ENCODE measurements around the gene SEPTIN7. TPM values are rescaled to one million over a fixed set of nuclear protein-coding genes. Genes with fewer than 3 reads are reported as not detected.
"Not testable (repeated sequence)": the region's sequence is repeated elsewhere in the genome, so short reads cannot be mapped to it uniquely, and the experiment has no call there.

Gene SEPTIN7
- 100 to 1,000 TPM in 11 of 12 donors, not detected in 1; 337 to 554 (median 441) TPM for polyA plus RNA-seq (ENCODE audit: insufficient read length in 12 of 12)
- long read RNA-seq, donor 1, full-length matches to known transcripts: 22 of 183 reads
- long read RNA-seq, donor 1, partial matches to known transcripts: 161 of 183 reads
- long read RNA-seq, donor 1, other reads (novel, unspliced or antisense): 0 of 183 reads
- long read RNA-seq, donor 2, full-length matches to known transcripts: 56 of 227 reads
- long read RNA-seq, donor 2, partial matches to known transcripts: 162 of 227 reads
- long read RNA-seq, donor 2, other reads (novel, unspliced or antisense): 9 of 227 reads
- long read RNA-seq, donor 3, full-length matches to known transcripts: 11 of 42 reads
- long read RNA-seq, donor 3, partial matches to known transcripts: 31 of 42 reads
- long read RNA-seq, donor 3, other reads (novel, unspliced or antisense): 0 of 42 reads
- long read RNA-seq, donor 4, full-length matches to known transcripts: 12 of 50 reads
- long read RNA-seq, donor 4, partial matches to known transcripts: 38 of 50 reads
- long read RNA-seq, donor 4, other reads (novel, unspliced or antisense): 0 of 50 reads
- long read RNA-seq, donor 5, full-length matches to known transcripts: 35 of 108 reads
- long read RNA-seq, donor 5, partial matches to known transcripts: 68 of 108 reads
- long read RNA-seq, donor 5, other reads (novel, unspliced or antisense): 5 of 108 reads
- long read RNA-seq, donor 6, full-length matches to known transcripts: 18 of 68 reads
- long read RNA-seq, donor 6, partial matches to known transcripts: 50 of 68 reads
- long read RNA-seq, donor 6, other reads (novel, unspliced or antisense): 0 of 68 reads
- long read RNA-seq, donor 7, full-length matches to known transcripts: 6 of 22 reads
- long read RNA-seq, donor 7, partial matches to known transcripts: 16 of 22 reads
- long read RNA-seq, donor 7, other reads (novel, unspliced or antisense): 0 of 22 reads
- long read RNA-seq, donor 8, full-length matches to known transcripts: 26 of 85 reads
- long read RNA-seq, donor 8, partial matches to known transcripts: 59 of 85 reads
- long read RNA-seq, donor 8, other reads (novel, unspliced or antisense): 0 of 85 reads
- long read RNA-seq, donor 9, full-length matches to known transcripts: 15 of 40 reads
- long read RNA-seq, donor 9, partial matches to known transcripts: 25 of 40 reads
- long read RNA-seq, donor 9, other reads (novel, unspliced or antisense): 0 of 40 reads
- long read RNA-seq, donor 10, full-length matches to known transcripts: 18 of 107 reads
- long read RNA-seq, donor 10, partial matches to known transcripts: 89 of 107 reads
- long read RNA-seq, donor 10, other reads (novel, unspliced or antisense): 0 of 107 reads
- long read RNA-seq, donor 11, full-length matches to known transcripts: 30 of 155 reads
- long read RNA-seq, donor 11, partial matches to known transcripts: 125 of 155 reads
- long read RNA-seq, donor 11, other reads (novel, unspliced or antisense): 0 of 155 reads

DNA sequence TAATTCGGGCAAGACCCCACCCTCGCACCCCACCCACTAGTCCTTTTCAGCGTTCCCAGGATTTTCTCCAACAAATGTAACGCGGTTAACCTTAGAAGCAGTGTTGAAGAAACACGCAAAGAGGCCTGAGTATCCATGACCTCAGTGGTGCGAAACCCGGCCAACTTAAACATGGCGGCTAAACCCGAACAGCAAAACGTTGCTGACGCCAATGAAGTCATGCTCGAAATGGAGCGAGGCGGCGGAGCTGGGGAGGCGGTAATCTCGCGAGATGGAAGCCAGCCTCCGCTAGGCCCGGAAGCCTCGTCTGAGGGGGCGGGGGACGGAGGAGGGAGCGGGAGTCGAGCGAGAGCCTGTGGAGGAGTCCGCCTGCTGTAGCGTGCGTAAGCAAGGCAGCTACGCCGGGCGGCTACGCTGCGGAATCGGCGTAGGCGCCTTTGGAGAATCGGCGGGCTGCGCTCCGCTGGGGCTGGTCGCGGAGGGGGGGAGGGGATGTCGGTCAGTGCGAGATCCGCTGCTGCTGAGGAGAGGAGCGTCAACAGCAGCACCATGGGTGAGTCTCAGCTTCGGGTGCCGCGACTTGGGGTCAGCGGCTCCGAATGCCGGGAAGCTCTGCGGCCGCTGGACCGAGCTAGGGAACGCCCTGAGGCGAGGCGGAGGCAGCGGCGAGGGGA lies at the start of gene SEPTIN7:
Gene SEPTIN7, plus strand, starts transcription at position 340 of the 674 bp plus-strand sequence. Its CDS starts 153 bp downstream, at position 493.
- DNase-seq: peak; percentile 99

DNA sequence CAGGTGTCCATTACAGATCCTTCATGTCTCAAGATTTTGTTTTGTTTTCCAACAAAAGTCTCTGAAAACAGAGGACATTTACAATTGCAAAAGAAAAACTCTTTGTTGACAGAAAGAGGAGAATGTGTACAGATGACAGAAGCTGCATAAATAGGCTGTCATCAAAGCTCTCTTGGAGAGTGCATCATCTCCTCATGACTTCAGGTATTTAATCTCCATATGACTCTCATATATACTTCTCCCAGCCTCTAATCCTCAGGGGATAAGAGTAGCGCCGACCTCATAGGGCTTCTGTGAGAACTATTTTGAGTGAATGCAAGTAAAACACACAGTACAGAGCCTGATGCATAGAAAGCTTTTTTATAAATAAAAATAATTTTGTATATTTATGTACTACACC lies 48.1 kb upstream of the SEPTIN7 start:
- DNase-seq: no peak

DNA sequence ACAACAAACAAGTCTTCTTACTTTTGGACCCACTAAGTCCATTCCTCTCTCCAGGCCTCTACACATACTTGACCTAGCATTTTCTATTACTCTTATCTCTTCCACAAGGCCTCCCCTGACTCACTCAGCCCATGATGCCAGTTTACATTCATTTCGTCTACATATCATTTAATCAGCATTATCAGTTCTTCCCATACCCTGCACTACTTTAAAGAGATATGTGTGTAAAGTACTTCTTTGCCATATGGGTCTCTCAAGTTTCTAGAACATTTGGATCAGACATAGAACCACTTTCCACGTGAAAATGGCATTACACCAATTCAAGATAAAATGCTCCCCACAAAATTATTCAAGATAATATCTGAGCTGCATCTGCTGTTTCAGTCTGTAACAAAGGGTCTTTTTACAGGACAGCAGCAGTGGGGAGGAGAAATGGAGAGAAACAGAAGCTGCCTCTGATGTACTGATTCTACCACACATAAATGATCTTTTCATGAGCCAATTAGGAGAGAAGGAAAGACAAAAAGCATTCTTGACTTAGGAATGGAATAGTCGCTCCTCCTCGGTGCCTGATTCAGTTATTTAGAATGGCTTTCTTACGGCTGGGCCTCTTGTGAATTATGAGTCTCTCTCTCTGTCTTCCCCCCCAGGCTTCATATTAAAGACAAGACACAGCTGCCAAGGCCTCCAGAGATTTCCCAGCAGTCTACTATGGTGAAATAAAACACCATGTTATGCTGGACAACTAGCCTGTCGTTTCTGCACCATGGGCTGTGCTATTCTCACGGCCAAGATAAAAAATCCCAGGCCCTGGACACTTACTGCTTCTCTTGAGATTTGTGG lies 46.9 kb upstream of the SEPTIN7 start:
- DNase-seq: no peak

DNA sequence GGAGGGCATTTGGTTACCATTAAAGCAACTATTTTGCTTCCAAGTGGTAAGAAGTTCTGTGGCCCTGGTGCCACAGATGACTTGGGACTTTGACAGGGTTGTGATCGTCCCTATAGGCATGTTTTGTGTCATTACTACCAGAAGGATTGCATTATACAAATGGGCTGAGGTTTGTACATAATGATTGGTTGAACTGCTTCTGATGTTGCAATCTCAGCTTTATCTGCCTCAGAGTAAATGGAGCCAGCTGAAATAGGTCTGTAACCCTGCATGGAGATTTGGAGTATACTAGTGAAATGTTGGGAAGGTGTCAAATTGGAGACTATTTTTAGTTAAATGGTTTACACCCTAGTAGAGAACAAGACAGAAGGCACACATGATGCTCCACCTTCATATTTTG lies 46.1 kb upstream of the SEPTIN7 start:
- no peak for DNase-seq

DNA sequence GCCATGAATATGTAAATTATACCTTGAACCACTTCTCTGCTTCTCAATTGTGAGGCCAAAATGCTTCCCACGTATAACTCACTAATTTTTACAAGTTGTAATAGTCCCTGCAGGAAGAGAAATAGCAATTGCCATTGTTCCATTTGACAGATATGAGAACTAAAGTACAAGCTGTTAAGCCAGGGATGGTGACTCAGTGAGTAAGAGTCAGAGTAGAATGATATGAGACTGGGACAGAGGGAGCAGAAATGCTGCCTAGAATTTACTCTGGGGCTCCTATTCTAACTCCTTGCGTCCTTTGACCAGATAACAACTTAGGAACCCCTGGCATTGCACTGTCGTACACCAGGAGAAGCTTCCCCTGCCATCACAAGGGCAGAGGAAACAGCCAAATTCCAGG lies 45.1 kb upstream of the SEPTIN7 start:
- no peak for DNase-seq

DNA sequence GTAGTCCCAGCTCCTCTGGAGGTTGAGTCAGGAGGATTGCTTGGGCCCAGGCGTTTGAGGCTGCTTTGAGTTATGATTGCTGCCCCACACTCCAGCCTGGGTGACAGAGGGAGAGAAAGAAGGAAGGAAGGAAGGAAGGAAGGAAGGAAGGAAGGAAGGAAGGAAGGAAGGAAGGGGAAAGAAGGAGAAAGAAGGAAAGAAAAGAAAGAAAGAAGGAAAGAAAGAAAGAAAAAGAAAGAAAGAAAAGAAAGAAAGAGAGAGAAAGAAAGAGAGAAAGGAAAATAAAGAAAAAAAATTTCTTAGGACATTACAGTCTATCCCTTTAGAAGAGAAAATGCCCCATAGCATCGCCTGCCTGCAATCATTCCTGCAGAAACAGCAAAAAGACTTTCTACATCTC lies 44.4 kb upstream of the SEPTIN7 start:
- not testable (repeated sequence) for DNase-seq

DNA sequence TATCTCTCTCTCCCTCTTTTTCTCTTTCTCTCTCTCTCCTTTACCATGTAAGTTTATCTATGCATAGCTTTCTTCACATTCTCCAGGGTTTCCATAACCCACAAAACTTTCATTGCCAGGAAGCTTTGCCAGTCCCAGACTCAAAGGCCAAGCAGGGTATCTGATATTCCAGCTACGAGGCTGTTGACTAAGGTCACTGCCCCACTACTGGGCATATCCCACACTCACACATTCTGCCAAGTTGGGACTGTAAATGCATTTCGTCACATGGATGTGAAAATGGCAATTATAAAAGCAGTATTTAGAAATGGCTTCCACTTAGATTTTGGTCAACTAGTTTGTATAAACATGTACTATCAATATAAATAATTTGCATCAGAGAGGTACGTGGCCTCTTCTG lies 43.3 kb upstream of the SEPTIN7 start:
- no peak for DNase-seq

DNA sequence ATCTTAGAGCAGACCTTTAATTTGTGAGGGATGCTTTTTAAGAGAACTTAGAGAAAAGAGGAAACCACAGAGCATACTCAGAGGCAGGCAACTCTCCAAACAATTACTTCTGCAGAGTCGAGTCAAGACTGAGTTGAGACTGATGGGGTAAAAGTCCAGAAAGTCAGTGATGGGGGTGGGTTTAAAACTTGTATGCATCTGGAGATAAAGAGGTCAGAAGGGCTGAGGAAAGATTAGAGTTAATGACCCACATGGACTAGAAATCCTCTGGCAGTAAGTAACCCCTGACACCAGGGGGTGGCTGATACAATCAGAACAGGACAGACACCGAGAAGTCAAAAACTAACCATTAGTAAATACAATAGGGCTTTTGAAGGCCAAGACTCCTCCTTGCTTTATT lies 42.4 kb upstream of the SEPTIN7 start:
- DNase-seq: no peak

DNA sequence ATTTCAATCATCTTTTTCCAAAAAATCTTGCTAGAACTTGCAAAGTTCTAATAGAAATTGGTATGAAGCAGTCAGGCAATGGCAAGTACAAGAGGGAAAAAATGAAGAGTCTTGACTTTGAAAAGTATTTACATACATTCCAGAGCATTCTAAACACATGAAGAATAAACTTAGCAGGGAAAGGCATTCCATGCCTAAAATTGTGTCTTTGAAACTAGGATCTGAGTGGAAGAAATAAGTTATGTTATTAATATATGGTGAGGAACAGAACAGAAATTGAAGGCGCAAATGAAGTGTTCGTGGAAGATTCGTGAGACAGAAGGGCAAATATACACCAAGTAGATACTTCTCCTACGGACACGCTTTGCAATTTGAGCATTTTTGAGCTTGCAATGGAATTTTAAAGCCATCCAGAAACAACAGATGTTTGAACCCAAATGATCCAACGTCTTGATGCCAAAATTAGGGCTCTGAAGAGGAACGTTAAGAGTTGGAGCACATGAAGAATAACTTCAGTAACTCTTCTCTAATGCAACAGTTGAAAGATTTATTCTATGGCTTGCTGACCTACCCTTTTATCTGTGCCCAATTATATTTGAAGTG lies 40.6 kb upstream of the SEPTIN7 start:
- no peak for DNase-seq

DNA sequence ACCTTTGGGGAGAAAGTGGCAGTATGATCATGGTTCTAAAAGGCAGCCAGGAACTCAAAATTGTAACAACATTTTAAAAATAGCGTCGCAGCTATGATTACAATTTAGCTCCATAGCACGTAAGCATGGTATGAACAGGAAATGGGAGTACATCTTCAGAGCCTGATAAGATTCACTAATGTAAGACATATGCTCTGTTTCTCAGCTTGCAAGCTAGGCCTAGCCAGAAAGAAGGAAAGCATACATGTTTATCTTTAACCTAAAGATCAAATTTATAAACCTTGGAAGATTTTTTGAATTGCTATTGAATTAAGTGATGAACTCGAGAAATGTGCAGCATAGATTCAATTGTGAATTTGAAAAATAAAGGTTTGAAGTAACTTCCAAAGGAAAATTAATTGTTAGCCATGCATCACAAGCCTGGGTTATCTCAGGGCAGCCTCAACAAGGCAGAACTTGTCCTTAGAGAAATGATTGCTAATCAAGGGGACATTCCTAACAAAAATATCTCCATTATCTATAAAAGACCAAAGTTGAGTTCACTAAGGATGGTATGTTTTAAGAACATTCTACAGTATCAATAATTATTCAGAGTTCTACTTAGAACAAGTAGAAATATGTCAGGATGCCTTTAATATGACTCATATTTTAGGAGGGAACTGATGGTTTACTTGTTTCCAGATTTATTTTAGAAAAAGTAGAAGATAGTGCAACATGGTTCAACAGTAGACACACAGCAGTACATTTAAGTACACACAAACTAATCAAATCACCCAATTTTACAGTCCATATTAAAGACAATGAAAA lies 38.8 kb upstream of the SEPTIN7 start:
- DNase-seq: no peak

DNA sequence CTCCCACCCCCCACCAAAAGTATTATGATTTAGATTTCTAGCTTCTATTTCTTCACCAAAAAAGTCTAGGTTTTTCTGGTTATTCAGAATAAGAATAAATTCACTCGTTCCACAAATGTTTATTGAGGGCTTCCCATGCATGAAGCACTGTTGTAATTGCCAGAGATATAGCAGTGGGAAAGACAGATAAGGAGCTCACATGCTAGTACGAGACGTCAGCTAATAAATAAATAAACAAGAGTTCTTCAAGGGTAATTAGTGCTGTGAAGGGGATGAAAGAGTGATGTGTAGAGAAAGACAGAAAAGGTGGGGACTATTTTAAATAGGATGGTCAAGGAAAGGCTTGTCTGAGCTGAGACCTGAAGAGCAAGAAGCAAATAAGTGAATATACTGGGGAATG lies 38.1 kb upstream of the SEPTIN7 start:
- no peak for DNase-seq

DNA sequence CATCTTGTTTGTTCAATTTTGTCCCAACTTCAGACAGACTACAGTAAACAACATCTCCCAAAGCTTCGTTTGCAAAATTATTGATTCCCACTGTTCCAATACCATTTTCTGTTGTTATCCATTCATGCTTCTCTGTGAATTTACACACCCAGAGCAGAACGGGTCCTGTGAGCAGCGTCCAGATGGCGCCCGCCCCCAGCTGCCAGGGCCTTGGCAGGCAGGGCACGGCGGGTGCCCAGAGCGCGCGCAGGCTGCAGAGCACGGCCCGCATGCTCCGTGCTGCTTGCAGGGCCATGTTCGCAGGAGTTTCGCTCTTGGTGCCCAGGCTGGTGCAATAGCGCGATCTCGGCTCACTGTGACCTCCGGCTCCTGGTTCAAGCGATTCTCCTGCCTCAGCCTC lies 32.5 kb upstream of the SEPTIN7 start:
- no peak for DNase-seq

DNA sequence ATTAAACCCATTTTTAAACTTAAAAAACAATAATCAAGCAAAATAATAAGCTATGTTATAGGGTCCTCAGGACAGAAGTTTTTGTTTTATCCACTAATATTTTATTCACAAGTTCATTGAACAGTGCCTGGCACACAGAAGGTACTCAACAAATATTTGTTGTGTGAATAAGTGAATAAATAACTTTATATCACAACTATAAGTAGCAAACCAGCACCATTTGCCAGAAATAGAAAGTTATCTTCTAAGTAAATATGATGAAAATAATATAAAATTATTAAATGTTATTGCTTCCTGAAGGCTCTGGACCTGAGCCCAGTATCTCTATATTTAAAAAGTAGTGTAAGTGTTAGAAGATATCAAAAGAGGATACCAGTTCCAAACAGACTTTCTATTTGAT lies 29.1 kb upstream of the SEPTIN7 start:
- DNase-seq: no peak

DNA sequence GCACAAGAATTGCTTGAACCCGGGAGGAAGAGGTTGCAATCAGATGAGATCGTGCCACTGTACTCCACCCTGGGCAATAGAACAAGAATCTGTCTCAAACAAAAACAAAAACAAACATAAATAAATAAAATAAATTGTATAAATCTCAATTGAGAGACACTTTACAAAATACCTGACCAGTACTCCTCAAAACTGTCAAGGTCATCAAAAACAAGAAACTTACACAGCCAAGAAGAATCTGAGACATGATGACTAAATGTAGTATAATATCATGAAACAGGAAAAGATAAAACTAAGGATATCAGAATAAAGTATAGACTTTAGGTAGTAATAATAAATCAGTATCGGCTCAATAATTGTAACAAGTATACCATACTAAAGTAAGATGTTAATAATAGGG lies 26.9 kb upstream of the SEPTIN7 start:
- no peak for DNase-seq

DNA sequence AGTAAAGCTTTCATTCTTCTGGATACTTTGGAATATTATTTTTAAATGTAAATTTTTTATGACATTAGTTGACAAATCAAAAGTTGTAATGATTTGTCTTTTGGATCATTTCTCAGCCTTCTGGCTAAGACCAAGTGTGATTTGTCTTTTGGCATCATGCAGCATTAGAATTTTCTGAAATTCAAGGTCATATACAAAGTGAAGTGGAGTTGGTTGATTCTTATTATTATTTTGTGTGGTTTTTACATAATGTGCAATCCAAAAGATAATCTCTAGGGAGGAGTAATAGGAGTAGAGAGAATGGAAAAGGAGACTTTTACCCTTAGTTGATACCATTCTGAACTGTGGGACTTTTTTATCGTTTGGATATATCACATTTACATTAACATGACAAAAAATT lies 24.2 kb upstream of the SEPTIN7 start:
- DNase-seq: no peak

DNA sequence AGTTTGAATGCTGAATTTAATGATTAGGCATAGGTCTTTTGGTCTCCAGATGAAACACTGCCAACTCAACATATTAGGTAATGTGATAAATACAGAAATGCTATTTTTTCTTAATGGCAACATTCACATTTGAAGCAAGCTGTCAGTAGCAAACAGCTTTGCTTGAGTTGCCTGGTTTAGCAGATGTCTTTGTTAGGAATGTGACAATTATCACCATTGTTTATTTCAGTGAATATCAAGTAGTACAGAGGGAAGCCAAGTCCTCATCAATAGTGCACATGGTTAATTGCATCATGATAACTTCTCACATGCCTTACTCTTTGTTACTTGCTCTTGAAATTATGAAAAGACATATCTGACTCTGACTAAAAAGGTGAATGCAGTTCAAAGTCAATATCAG lies 23.7 kb upstream of the SEPTIN7 start:
- DNase-seq: no peak

DNA sequence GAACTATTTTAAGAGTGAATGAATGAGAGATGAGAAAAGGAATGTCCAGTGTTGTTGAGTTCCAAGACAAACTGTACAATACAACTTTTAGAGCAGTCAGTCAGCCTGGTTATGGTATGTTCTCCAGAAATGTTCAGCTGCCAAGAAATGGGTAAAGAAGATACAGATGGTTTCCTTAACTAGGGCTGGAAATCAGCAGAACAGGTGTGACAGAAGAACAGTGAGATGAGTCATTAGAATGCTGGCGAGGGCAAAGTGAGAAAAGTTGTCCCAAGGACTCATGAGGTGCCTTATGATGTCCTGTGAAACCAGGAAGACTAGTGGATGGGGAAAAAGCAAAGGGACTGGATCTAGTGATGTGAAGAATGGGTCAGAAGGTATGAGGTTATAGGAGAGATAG lies 20.8 kb upstream of the SEPTIN7 start:
- no peak for DNase-seq

DNA sequence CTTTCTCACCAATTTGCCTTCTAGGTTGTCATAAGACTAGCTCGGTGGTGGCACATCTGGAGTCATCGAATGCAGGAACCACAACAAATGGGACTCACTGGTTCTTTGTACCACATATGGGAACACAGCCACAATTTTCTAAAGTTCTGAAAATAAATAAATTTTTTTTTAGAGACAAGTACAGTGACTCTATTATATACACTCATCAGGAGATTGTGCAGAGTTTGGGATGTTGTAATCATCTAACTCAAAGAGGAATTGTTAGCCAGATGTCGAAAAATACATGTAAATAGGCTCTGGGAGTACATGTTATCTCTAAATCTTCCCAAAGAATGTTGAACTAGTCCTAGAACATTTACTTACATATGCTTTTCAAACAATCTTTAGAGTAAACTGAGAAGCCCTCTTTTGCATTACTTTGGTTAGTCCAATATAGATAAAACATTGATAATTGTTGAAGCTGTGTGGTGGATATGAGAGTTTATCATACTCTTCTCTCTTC lies 19.6 kb upstream of the SEPTIN7 start:
- DNase-seq: no peak
